Measurements from ENCODE around the gene PIGZ. TPM values are rescaled to one million over a fixed set of nuclear protein-coding genes. Genes with fewer than 3 reads are reported as not detected.

The PIGZ gene
- total and polyA plus RNA-seq, 10 donors: 2.0 to 5.1 (median 2.5) TPM

DNA sequence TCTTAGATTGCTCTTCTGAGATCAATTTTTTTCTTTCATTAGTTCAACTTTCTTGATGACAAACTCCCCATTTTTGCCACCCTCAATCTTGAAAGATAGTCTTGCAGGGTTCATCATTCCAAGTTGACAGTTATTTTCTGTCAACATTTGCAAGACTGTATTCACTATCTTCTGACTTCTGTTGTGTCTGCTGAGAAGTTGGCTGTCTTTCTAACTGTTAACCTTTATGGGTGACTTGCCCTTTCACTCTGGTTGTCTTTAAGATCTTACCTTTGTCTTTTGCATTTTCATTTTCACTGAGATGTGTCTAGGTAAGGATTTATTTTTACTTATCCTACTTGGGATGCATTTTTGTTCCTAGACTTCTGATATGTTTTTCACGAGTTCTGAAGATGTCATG is 14.6 kb upstream of the PIGZ start:
- no peak overlapping the region for H3K27ac ChIP-seq
- no peak for DNase-seq
- no peaks in the 10 kb centered on the region for H3K36me3 ChIP-seq
- intact Hi-C loops (cut with DNase I; ENCODE audit: low total_unique reads): no loop called here
- peaks cover 0 to 19% (median 14%) of the 10 kb centered on the region in 8 donors for H3K9me3 ChIP-seq
- TF ChIP-seq POLR2A (IDR thresholded peaks at IDR 0.05): no peak
- peaks cover 0 to 8% (median 2%) of the 10 kb centered on the region in 6 donors for H3K4me1 ChIP-seq
- peaks cover 0 to 30% (median 0%) of the 10 kb centered on the region in 7 donors for H3K27me3 ChIP-seq (replicated peaks in 1 of 7)
- H3K4me3 ChIP-seq: no peak overlapping the region
- whole genome bisulfite sequencing, 5 donors: 54 to 83% (median 62%) methylated on average over 1 of the region's 1 CpG

DNA sequence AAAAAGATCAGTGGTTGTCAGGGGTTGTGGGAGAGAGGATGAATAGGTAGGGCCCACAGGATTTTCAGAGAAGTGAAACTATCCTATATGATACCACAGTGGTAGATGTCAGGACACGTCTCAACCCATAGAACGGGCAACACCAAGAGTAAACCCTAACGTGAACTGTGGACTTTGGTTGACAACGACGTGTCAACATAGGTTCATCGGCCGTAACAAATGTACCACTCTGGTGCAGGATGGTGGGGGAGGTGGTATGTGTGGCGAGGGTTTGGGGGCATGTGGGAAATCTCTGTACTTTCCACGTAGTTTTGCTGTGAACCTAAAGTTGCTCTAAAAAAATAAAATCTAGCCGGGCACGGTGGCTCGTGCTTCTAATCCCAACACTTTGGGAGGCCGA is 13.0 kb upstream of the PIGZ start:
- Histone ChIP-seq H3K27me3 (replicated peaks in 1 of 7) (peaks cover 0 to 25% (median 0%) of the 10 kb centered on the region in 7 donors), H3K36me3 (no peaks in the 10 kb centered on the region), H3K4me3 (no peak overlapping the region), H3K4me1 (peaks cover 0 to 8% (median 2%) of the 10 kb centered on the region in 6 donors), H3K9me3 (peaks cover 0 to 19% (median 14%) of the 10 kb centered on the region in 8 donors), H3K27ac (no peak overlapping the region)
- DNase-seq: no peak
- 85 to 94% (median 88%) methylated on average over 13 of the region's 13 CpGs for WGBS, 5 donors
- intact Hi-C loops (cut with DNase I; ENCODE audit: low total_unique reads): no loop called here
- TF ChIP-seq POLR2A (IDR thresholded peaks at IDR 0.05) (no peak), POLR2AphosphoS5 (IDR thresholded peaks at IDR 0.05) (no peak)
- TF ChIP-seq, protein P1, sequence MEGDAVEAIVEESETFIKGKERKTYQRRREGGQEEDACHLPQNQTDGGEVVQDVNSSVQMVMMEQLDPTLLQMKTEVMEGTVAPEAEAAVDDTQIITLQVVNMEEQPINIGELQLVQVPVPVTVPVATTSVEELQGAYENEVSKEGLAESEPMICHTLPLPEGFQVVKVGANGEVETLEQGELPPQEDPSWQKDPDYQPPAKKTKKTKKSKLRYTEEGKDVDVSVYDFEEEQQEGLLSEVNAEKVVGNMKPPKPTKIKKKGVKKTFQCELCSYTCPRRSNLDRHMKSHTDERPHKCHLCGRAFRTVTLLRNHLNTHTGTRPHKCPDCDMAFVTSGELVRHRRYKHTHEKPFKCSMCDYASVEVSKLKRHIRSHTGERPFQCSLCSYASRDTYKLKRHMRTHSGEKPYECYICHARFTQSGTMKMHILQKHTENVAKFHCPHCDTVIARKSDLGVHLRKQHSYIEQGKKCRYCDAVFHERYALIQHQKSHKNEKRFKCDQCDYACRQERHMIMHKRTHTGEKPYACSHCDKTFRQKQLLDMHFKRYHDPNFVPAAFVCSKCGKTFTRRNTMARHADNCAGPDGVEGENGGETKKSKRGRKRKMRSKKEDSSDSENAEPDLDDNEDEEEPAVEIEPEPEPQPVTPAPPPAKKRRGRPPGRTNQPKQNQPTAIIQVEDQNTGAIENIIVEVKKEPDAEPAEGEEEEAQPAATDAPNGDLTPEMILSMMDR (IDR thresholded peaks at IDR 0.05 in 8 of 11, conservative IDR thresholded peaks at IDR 0.05 in 3 of 11): no peak

DNA sequence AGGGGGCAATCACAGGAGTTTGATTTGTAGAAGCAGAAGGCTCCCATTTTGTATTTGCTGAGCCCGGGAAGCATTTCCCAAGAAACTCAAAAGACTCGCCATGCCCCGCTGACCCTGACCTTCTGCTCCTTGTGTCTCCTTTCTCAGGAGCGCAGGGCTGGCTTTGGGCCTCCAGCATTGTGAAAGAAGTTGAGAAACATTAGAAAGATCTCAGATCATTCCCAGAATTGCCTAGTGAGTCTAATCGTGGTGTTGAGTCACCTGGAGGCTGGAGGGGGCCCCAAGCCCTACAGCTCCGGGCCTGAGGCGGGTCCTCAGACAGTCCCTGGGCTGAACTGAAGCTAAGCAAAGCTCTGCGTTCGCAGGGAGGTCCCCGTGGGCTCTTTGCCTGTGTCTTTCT is 10.9 kb upstream of the PIGZ start:
- Histone ChIP-seq H3K36me3 (no peaks in the 10 kb centered on the region), H3K4me1 (peaks cover 0 to 8% (median 2%) of the 10 kb centered on the region in 6 donors), H3K9me3 (peaks cover 0 to 19% (median 14%) of the 10 kb centered on the region in 8 donors), H3K4me3 (no peak overlapping the region), H3K27me3 (replicated peaks in 1 of 7) (peaks cover 0 to 23% (median 0%) of the 10 kb centered on the region in 7 donors), H3K27ac (no peak overlapping the region)
- 83 to 88% (median 85%) methylated on average over 10 of the region's 10 CpGs for WGBS, 5 donors
- no peak for TF ChIP-seq POLR2AphosphoS5 (IDR thresholded peaks at IDR 0.05)
- TF ChIP-seq POLR2A (IDR thresholded peaks at IDR 0.05): no peak
- TF ChIP-seq, protein P1 (IDR thresholded peaks at IDR 0.05 in 8 of 11, conservative IDR thresholded peaks at IDR 0.05 in 3 of 11): no peak
- intact Hi-C loops (cut with DNase I; ENCODE audit: low total_unique reads): loop anchor here (10.0 kb wide), 1 partner anchor 205 kb away; no protein-coding TSS in a partner anchor
- DNase-seq: peak; percentile 23

DNA sequence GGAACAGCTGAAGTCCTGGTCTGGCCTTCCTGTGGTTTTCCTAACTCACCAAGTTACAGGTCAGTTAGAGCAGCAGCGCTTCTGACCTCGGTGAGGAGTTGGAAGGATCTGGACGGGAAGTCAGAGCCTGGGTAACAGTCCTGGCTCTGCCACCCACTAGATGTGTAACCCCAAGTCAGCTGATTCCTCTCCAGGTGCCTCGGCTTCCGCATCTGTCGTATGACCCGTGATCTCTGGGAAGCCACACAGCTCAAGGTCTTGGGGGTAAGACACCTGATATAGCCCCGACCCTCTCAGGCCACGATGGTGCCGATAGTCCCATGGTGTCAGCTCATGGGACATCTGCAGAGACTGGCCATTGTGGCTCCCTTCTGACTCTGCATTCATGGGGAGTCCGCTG is 8.3 kb upstream of the PIGZ start:
- H3K27ac ChIP-seq: no peak overlapping the region
- intact Hi-C loops (cut with DNase I; ENCODE audit: low total_unique reads): loop anchor here (10.0 kb wide), 1 partner anchor 208 kb away; no protein-coding TSS in a partner anchor
- H3K4me1 ChIP-seq: peaks cover 0 to 8% (median 2%) of the 10 kb centered on the region in 6 donors
- TF ChIP-seq POLR2A (IDR thresholded peaks at IDR 0.05) (no peak), POLR2AphosphoS5 (IDR thresholded peaks at IDR 0.05) (no peak)
- TF ChIP-seq, protein P1 (IDR thresholded peaks at IDR 0.05 in 8 of 11, conservative IDR thresholded peaks at IDR 0.05 in 3 of 11): no peak
- DNase-seq: peak; percentile 31
- no peaks in the 10 kb centered on the region for H3K36me3 ChIP-seq
- peaks cover 0 to 23% (median 0%) of the 10 kb centered on the region in 7 donors for H3K27me3 ChIP-seq (replicated peaks in 1 of 7)
- 69 to 80% (median 75%) methylated on average over 9 to 11 of the region's 11 CpGs for WGBS, 5 donors
- no peak overlapping the region for H3K4me3 ChIP-seq
- H3K9me3 ChIP-seq: no peaks in the 10 kb centered on the region
